ENCODE results near the gene SERPINB2. TPM values are rescaled to one million over a fixed set of nuclear protein-coding genes. Genes with fewer than 3 reads are reported as not detected.
"Not testable (repeated sequence)": the region's sequence is repeated elsewhere in the genome, so short reads cannot be mapped to it uniquely, and the experiment has no call there.

Gene SERPINB2
- total RNA-seq, 1 donor, result 67.6 TPM

GRCh38 chr18:63940008-63940407, 52.5 kb downstream of the SERPINB2 start:
- no peak for DNase-seq (ENCODE audit: low read depth)
- no peak overlapping the region for H3K4me3 ChIP-seq (ENCODE audit: low read depth, low read length)
- TF ChIP-seq, protein P1, sequence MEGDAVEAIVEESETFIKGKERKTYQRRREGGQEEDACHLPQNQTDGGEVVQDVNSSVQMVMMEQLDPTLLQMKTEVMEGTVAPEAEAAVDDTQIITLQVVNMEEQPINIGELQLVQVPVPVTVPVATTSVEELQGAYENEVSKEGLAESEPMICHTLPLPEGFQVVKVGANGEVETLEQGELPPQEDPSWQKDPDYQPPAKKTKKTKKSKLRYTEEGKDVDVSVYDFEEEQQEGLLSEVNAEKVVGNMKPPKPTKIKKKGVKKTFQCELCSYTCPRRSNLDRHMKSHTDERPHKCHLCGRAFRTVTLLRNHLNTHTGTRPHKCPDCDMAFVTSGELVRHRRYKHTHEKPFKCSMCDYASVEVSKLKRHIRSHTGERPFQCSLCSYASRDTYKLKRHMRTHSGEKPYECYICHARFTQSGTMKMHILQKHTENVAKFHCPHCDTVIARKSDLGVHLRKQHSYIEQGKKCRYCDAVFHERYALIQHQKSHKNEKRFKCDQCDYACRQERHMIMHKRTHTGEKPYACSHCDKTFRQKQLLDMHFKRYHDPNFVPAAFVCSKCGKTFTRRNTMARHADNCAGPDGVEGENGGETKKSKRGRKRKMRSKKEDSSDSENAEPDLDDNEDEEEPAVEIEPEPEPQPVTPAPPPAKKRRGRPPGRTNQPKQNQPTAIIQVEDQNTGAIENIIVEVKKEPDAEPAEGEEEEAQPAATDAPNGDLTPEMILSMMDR (IDR thresholded peaks at IDR 0.05; ENCODE audit: insufficient read depth, low read length), result no peak

GRCh38 chr18:63940543-63941050, 53.1 kb downstream of the SERPINB2 start:
- not testable (repeated sequence) for DNase-seq (ENCODE audit: low read depth); H3K4me3 ChIP-seq (ENCODE audit: low read depth, low read length)

DNA sequence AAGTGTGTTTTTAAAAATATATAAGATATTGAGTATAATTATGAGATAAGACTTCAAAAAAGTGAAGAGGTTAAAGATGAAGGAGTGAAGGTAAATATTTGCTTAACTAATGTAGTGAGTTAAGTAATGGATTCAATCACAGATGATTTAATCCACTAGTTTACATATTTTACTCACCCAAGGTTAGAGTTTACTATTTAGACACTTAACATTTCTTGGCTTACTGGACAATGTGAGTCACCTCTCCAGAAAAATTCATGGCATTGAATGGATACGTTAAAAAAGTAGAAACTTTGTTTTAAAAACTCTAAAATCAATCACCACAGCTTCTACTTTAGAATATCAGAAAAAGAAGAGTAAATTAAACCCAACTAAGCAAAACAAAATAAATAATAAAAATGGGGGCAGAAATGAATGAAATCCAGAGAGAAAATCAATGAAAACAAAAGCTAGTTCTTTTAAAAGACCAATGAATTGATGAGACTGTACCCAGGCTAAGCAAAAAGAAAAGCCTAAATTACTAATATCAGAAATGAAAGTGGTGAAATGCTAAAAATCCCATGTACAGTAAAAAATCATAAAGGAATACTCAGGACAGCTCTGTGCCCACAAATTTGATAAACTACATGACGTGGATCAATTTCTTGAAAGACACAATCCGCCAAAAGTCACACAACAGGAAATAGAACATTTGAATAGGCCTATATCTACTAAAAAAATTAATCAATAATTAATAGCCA, 59.7 kb downstream of the SERPINB2 start:
- no peak overlapping the region for H3K4me3 ChIP-seq (ENCODE audit: low read depth, low read length)
- no peak for DNase-seq (ENCODE audit: low read depth)
- TF ChIP-seq, protein P1 (IDR thresholded peaks at IDR 0.05; ENCODE audit: insufficient read depth, low read length), result no peak

DNA sequence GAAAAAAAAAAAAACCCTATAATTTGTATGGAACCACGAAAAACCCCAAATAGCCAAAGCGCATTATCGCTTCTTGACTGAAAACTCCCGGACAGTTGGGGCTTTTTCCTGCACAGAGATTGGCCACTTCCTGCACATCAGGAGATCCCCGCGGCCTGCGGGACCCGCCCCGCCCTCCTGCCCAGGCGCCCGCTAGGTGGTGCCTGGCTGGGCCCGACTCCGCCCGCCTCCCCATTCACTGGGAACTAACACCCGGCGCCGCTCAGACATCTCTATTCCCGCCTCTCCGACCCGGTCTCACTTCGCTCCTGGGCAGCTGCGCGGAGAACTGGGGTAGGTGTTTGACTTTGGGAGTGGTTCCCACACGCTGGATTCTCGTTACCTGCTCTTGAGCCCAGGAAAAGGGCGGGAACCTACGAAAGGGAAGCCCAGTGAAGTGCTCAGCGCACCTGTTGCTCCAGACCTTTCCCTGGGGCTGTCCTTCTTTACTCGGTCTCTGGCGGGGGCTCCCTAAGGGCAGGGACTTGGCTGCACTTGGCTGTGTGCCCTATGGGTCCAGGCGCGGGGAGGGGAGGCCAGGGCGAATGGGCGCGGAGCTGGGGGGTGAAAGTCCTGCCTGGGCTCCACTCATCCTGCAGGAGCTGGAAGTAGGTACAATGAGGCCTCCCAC, 61.7 kb downstream of the SERPINB2 start, which contains the start of gene HMSD:
Gene HMSD, plus strand, starts transcription at position 234 of the 670 bp plus-strand sequence. CDS start 4,155 bp downstream, outside the sequence.
- DNase-seq (ENCODE audit: low read depth), result peak; percentile 16
- H3K4me3 ChIP-seq (ENCODE audit: low read depth, low read length), result peak within 1 kb of the TSS; percentile 55

GRCh38 chr18:63951302-63951705, 63.8 kb downstream of the SERPINB2 start:
- TF ChIP-seq, protein P1 (IDR thresholded peaks at IDR 0.05; ENCODE audit: insufficient read depth, low read length), result peak; percentile 45
- H3K4me3 ChIP-seq (ENCODE audit: low read depth, low read length), result no peak overlapping the region
- no peak for DNase-seq (ENCODE audit: low read depth)

More for the DNA sequence above, 61.7 kb downstream of the SERPINB2 start, which contains the start of gene HMSD:
- TF ChIP-seq, protein P1 (IDR thresholded peaks at IDR 0.05; ENCODE audit: insufficient read depth, low read length), result peak; percentile 52

Other genes with a start within 250 kb of the SERPINB2 start
- not detected in 2 replicates for gene SERPINB4, start 243.4 kb upstream of the SERPINB2 start, total RNA-seq (ENCODE audit: low replicate concordance)
- gene SERPINB3, start 225.8 kb upstream of the SERPINB2 start, total RNA-seq (ENCODE audit: low replicate concordance), result not detected in 2 replicates
- not detected in 2 replicates for gene SERPINB11, start 184.7 kb upstream of the SERPINB2 start, total RNA-seq (ENCODE audit: low replicate concordance)
- gene SERPINB7, start 112.3 kb upstream of the SERPINB2 start, total RNA-seq (ENCODE audit: low replicate concordance), result 0.27 TPM in 1 of 2 replicates, not detected in the other
- not detected in 2 replicates for gene SERPINB10, start 20.3 kb downstream of the SERPINB2 start, total RNA-seq (ENCODE audit: low replicate concordance)
- gene HMSD, start 61.6 kb downstream of the SERPINB2 start, total RNA-seq (ENCODE audit: low replicate concordance), result 0.09 and 0.90 TPM in 2 replicates
- 14.8 and 18.9 TPM in 2 replicates for gene SERPINB8, start 82.4 kb downstream of the SERPINB2 start, total RNA-seq (ENCODE audit: low replicate concordance)

Measured in fibroblast of the aortic adventitia (primary cell).